Fibroblast of pulmonary artery (primary cell): Measurements from ENCODE around the gene GALNT13.

Source experiments
- DNase-seq: peaks from one replicate; pipeline ENCODE4 v3.0.0-alpha.2; 2010; ENCODE audit warnings: low read depth
- H3K4me3 ChIP-seq: replicated peaks from 2 replicates; pipeline ENCODE4 v1.5.1; 2011; ENCODE audit warnings: low read depth, mild to moderate bottlenecking, control low read depth, low read length, moderate library complexity
- TF ChIP-seq, protein P1 (sequence below): IDR thresholded peaks from 2 replicates; pipeline ENCODE4 v1.5.1; 2011; ENCODE audit warnings: mild to moderate bottlenecking, control low read depth, low read length, inconsistent platforms; ENCODE audit errors: missing control alignments

Gene GALNT13

DNA sequence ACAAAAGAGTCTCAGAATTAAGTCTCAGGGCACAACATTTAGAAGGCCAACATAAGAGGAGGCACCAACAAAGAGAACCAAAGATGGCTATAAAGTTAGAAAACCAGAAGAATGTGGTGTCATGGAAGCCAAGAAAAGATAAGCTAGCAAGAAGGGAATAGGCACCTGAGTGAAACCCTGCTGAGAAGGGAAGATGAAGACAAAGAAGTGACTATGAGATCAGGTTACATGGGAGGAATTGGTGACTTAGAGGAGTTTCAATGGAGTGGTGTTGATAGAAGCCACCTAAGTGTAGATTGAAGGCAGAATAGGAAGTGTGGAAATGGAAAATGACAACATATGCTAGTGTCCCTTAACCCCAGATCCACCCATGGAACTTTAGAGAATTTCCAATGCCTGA lies 499.2 kb downstream of the GALNT13 start:
- TF ChIP-seq, protein P1, sequence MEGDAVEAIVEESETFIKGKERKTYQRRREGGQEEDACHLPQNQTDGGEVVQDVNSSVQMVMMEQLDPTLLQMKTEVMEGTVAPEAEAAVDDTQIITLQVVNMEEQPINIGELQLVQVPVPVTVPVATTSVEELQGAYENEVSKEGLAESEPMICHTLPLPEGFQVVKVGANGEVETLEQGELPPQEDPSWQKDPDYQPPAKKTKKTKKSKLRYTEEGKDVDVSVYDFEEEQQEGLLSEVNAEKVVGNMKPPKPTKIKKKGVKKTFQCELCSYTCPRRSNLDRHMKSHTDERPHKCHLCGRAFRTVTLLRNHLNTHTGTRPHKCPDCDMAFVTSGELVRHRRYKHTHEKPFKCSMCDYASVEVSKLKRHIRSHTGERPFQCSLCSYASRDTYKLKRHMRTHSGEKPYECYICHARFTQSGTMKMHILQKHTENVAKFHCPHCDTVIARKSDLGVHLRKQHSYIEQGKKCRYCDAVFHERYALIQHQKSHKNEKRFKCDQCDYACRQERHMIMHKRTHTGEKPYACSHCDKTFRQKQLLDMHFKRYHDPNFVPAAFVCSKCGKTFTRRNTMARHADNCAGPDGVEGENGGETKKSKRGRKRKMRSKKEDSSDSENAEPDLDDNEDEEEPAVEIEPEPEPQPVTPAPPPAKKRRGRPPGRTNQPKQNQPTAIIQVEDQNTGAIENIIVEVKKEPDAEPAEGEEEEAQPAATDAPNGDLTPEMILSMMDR, result no peak
- H3K4me3 ChIP-seq, result no peak overlapping the region
- DNase-seq, result no peak

DNA sequence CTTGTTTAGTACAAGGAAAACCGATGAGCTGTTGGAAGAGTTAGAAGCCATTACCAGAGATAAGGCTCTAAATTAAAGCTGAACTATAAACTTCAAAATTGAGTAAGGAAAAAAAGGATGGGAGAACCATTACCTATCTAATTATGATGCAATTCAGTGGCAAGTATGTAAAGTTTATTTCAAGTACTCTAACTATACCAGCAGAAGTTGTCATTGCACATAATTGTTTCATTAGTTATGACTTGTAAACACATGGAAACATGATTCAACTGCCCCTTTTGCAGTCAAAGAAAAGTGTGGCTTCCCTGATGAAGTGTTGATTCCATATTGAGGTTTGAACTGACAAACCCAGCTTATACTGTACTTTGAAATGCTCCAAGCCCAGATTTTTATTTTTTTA lies 502.7 kb downstream of the GALNT13 start:
- TF ChIP-seq, protein P1, result no peak
- H3K4me3 ChIP-seq, result no peak overlapping the region
- no peak for DNase-seq

DNA sequence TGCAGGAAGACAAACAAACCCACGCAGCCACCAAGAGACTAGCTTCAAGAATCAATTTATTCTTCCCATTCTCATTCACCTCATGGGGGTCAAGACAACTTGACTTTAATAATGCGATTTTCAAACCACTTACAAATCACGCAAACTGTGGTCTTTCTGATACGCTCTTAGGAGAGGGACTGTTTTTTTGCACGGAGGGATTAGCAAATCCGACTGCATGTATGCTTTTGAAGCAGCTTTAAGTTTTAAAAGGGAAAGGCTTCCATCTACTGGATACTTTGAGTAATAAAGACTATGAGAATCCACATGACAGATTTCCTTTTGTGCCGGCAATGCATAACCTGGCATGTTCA lies 503.8 kb downstream of the GALNT13 start:
- peak; percentile 42 for DNase-seq
- TF ChIP-seq, protein P1, result peak; percentile 11
- H3K4me3 ChIP-seq, result no peak overlapping the region

DNA sequence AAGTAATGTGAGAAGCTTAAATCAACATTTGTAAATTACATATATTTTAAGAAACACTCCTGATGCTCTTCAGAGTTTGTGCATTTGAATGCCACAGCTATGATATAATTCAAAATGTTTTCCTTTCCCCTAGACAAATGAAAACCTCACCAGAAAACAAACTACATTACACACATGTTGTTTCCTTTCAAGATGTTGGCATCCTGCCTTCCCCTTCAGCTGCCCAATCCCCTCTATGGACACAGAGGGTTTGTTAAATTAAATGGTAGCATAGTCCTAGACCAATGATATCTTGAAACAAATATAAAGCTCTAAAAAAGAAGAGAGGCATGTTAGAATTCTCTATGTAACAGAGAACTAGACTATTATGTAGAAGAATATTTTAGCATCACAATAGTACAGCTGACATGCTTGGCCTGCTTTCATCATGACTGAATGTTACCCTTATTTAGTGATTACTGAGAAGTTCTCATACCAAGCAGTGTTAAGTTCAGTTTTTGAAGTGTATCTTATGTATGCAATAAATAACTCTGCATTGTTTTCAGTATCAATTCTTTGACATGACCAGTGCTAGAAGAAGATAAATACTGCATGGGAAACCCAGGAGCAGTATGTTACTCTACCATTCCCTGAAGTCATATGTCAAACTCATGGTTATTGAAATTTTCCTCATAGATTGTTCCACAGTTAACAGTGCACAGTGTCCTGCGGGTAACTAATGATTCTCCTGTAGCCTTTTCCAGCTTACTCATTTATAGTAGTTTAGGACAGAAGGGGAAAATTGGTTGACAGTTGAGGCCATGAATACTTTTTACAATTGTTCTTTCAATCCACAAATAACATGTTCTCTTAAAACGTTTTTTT lies 510.4 kb downstream of the GALNT13 start:
- TF ChIP-seq, protein P1, result no peak
- no peak overlapping the region for H3K4me3 ChIP-seq
- DNase-seq, result no peak

DNA sequence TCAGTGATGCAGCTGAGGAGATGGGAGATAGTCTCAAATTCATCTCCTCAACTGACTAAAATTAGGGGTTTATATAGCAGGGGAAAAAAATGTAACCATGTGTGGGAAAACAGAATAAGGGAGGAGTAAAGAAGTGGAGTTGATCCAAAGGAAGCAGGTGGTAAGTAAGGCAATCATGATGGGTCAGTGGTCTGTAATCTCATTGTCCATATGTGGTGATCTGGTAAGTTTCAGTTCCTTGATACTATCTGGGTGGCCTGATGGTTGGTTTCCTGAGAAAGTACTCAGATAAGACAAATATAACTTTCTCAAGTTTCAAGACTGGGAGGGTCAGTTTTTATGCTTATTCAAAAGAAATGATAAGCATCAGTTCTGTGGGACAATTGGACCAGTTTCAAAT lies 514.5 kb downstream of the GALNT13 start:
- H3K4me3 ChIP-seq, result no peak overlapping the region
- TF ChIP-seq, protein P1, result no peak
- no peak for DNase-seq

DNA sequence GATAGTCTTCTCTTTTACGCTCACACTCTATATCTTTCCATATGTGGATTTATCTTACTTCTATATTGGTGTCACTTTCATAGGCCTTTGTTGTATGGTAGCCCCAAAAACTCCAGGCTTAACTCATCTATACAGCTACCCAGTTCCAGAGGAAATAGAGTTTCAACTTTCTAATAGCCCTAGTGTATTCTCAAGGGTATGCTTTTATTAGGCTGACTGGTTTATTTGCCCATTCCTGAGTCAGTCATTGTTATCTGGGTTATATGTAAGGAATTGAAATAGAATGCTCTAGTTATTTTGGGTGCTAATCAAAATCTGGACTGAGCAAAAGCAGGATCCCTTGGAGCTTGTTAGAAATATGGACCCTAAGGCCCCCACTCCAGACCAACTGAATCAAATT lies 519.3 kb downstream of the GALNT13 start:
- TF ChIP-seq, protein P1, result no peak
- no peak overlapping the region for H3K4me3 ChIP-seq
- DNase-seq, result no peak

DNA sequence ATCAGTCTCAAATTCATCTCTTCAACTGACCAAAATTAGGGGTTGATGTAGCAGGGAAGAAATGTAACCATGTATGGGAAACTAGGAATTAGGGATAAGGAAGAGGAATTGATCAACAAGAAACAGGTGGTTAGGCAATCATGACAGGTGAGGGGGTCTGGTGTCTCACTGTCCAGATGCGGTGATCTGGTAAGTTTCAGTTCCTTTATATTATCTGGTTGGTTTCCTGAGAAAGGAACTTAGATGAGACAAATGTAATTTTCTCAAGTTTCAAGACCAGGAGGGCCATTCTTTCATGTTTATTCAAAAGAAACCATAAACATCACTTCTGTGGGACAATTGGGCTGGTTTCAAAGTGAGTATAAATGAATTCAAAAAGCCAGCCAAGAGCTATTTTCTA lies 520.5 kb downstream of the GALNT13 start:
- TF ChIP-seq, protein P1, result no peak
- no peak overlapping the region for H3K4me3 ChIP-seq
- no peak for DNase-seq
